Placental pericyte (primary cell): ENCODE results near the gene CCDC80. TPM values are rescaled to one million over a fixed set of nuclear protein-coding genes. Genes with fewer than 3 reads are reported as not detected.

ENCODE experiments used
- total RNA-seq: library from RNA; depleted of rRNA; stranded (reverse); fragments of >200 nt; gene quantifications from 2 replicates; pipeline ENCODE4 v1.2.3, GENCODE V29; 2012

The CCDC80 gene, protein sequence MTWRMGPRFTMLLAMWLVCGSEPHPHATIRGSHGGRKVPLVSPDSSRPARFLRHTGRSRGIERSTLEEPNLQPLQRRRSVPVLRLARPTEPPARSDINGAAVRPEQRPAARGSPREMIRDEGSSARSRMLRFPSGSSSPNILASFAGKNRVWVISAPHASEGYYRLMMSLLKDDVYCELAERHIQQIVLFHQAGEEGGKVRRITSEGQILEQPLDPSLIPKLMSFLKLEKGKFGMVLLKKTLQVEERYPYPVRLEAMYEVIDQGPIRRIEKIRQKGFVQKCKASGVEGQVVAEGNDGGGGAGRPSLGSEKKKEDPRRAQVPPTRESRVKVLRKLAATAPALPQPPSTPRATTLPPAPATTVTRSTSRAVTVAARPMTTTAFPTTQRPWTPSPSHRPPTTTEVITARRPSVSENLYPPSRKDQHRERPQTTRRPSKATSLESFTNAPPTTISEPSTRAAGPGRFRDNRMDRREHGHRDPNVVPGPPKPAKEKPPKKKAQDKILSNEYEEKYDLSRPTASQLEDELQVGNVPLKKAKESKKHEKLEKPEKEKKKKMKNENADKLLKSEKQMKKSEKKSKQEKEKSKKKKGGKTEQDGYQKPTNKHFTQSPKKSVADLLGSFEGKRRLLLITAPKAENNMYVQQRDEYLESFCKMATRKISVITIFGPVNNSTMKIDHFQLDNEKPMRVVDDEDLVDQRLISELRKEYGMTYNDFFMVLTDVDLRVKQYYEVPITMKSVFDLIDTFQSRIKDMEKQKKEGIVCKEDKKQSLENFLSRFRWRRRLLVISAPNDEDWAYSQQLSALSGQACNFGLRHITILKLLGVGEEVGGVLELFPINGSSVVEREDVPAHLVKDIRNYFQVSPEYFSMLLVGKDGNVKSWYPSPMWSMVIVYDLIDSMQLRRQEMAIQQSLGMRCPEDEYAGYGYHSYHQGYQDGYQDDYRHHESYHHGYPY
- 39.5 and 308 TPM in 2 replicates for total RNA-seq

GRCh38 chr3:112640930-112641801 is at the start of gene CCDC80:
Gene CCDC80, minus strand, starts transcription at chr3:112641143. Its CDS starts 1,238 bp downstream, at chr3:112639905.

GRCh38 chr3:112561734-112562529 is 79.0 kb downstream of the CCDC80 start, which contains the start of the genes ATG3 and SLC35A5:
Gene ATG3, minus strand, starts transcription at chr3:112561962. Its CDS starts 434 bp downstream, at chr3:112561528.
Gene SLC35A5, plus strand, starts transcription at chr3:112562045. Its CDS starts 1,359 bp downstream, at chr3:112563404.

Other genes with a start within 250 kb of the CCDC80 start
- gene BTLA, start 141.7 kb downstream of the CCDC80 start, total RNA-seq, result not detected in 2 replicates
- 74.0 and 84.3 TPM in 2 replicates for gene ATG3, start 79.2 kb downstream of the CCDC80 start, total RNA-seq
- gene SLC35A5, start 79.1 kb downstream of the CCDC80 start, total RNA-seq, result 39.6 and 47.2 TPM in 2 replicates
- not detected in 2 replicates for gene CD200R1L, start 205.7 kb upstream of the CCDC80 start, total RNA-seq